GM13977 (cell line): Measurements from ENCODE around the gene ACAD11.

Experiments
- DNase-seq: peaks from one replicate; pipeline ENCODE4 v3.0.0; 2012; ENCODE audit warnings: low spot score
- CTCF ChIP-seq: IDR thresholded peaks from 2 replicates; pipeline ENCODE4 v1.5.1; 2012; ENCODE audit warnings: mild to moderate bottlenecking, control low read depth; ENCODE audit not compliant: insufficient read depth; ENCODE audit errors: extremely low read depth, missing control alignments
- in situ Hi-C: fragments of 300-500 bp; cut with MboI; formaldehyde crosslinking; loops from one replicate; pipeline ENCODE4 v1.12.0; 2022; ENCODE audit warnings: low sequenced_read_pairs, low pct_unique_long_range_greater_than_20kb, mixed read lengths, inconsistent platforms; ENCODE audit not compliant: unreplicated experiment

The ACAD11 gene

GRCh38 chr3:132522353-132522752, 137.3 kb downstream of the ACAD11 start:
- no peak for TF ChIP-seq CTCF
- in situ Hi-C loops: no loop called here
- DNase-seq: peak; percentile 26

- no peak for TF ChIP-seq CTCF
- in situ Hi-C loops: no loop called here
Observed at GRCh38 chr3:132521901-132522300, 137.7 kb downstream of the ACAD11 start.

GRCh38 chr3:132519914-132520313, 139.7 kb downstream of the ACAD11 start:
- no peak for TF ChIP-seq CTCF
- no peak for DNase-seq
- in situ Hi-C loops: no loop called here

More at GRCh38 chr3:132521901-132522300, 137.7 kb downstream of the ACAD11 start:
- no peak for DNase-seq

GRCh38 chr3:132517311-132517710, 142.3 kb downstream of the ACAD11 start:
- TF ChIP-seq CTCF: no peak
- DNase-seq: no peak
- in situ Hi-C loops: no loop called here

GRCh38 chr3:132513057-132513456, 146.6 kb downstream of the ACAD11 start:
- no peak for DNase-seq
- no peak for TF ChIP-seq CTCF
- in situ Hi-C loops: no loop called here

- DNase-seq: no peak
- in situ Hi-C loops: no loop called here
- TF ChIP-seq CTCF: no peak
Observed at GRCh38 chr3:132509506-132509905, 150.1 kb downstream of the ACAD11 start.

GRCh38 chr3:132509096-132509495, 150.5 kb downstream of the ACAD11 start:
- in situ Hi-C loops: no loop called here
- DNase-seq: no peak
- TF ChIP-seq CTCF: no peak
